Ishikawa (cell line): ENCODE data around the gene NBR1.

Experiments
- CEBPB ChIP-seq: IDR thresholded peaks from 2 replicates; pipeline ENCODE4 v1.6.1; 2012
- CREB1 ChIP-seq: IDR thresholded peaks from 2 replicates; pipeline ENCODE4 v1.6.1; 2012; ENCODE audit warnings: low read depth
- EGR1 ChIP-seq: IDR thresholded peaks from 2 replicates; pipeline ENCODE4 v1.6.1; 2012
- EP300 ChIP-seq: IDR thresholded peaks from 2 replicates; pipeline ENCODE4 v1.6.1; 2012; ENCODE audit warnings: borderline replicate concordance
- MAX ChIP-seq: IDR thresholded peaks from 2 replicates; pipeline ENCODE4 v1.6.1; 2012
- NFIC ChIP-seq: IDR thresholded peaks from 2 replicates; pipeline ENCODE4 v1.6.1; 2012
- RAD21 ChIP-seq: IDR thresholded peaks from 2 replicates; pipeline ENCODE4 v1.6.1; 2012; ENCODE audit warnings: low read depth
- REST ChIP-seq: IDR thresholded peaks from 2 replicates; pipeline ENCODE4 v1.6.1; 2012; ENCODE audit warnings: low read depth, mild to moderate bottlenecking
- TAF1 ChIP-seq: IDR thresholded peaks from 2 replicates; pipeline ENCODE4 v1.6.1; 2012; ENCODE audit warnings: low read depth, mild to moderate bottlenecking
- TEAD4 ChIP-seq: IDR thresholded peaks from 2 replicates; pipeline ENCODE4 v1.6.1; 2012
- USF1 ChIP-seq: IDR thresholded peaks from 2 replicates; pipeline ENCODE4 v1.6.1; 2012
- YY1 ChIP-seq: IDR thresholded peaks from 2 replicates; pipeline ENCODE4 v1.6.1; 2012; ENCODE audit warnings: low read depth

- TF ChIP-seq NFIC, result no peak
- no peak for TF ChIP-seq RAD21
- no peak for TF ChIP-seq CREB1
- no peak for TF ChIP-seq EP300
- no peak for TF ChIP-seq USF1
- TF ChIP-seq EGR1, result no peak
- TF ChIP-seq CEBPB, result no peak
- TF ChIP-seq REST, result no peak
- no peak for TF ChIP-seq YY1
- no peak for TF ChIP-seq MAX
- TF ChIP-seq TAF1, result no peak
- no peak for TF ChIP-seq TEAD4
These were observed 36.1 kb upstream of the NBR1 start for GRCh38 chr17:43134774-43135453.
